BLaER1 (cell line): ENCODE results near the gene ASCC3.

Experiments
- H3K27ac ChIP-seq: shearing (Covaris generic); formaldehyde crosslinking; 2 replicates; pipeline ENCODE4 v1.8.1; 2022
- H3K27me3 ChIP-seq: shearing (Covaris generic); formaldehyde crosslinking; 2 replicates; pipeline ENCODE4 v1.8.1; 2022
- H3K36me3 ChIP-seq: shearing (Covaris generic); formaldehyde crosslinking; 2 replicates; pipeline ENCODE4 v1.8.1; 2022
- H3K4me1 ChIP-seq: shearing (Covaris generic); formaldehyde crosslinking; 2 replicates; pipeline ENCODE4 v1.8.1; 2022
- H3K4me2 ChIP-seq: shearing (Covaris generic); formaldehyde crosslinking; 2 replicates; pipeline ENCODE4 v1.8.1; 2022
- H3K4me3 ChIP-seq: shearing (Covaris generic); formaldehyde crosslinking; 2 replicates; pipeline ENCODE4 v1.8.1; 2022
- H3K9ac ChIP-seq: shearing (Covaris generic); formaldehyde crosslinking; 2 replicates; pipeline ENCODE4 v1.8.1; 2022
- H3K9me3 ChIP-seq: shearing (Covaris generic); formaldehyde crosslinking; 2 replicates; pipeline ENCODE4 v1.8.1; 2022
- H4K20me1 ChIP-seq: shearing (Covaris generic); formaldehyde crosslinking; 2 replicates; pipeline ENCODE4 v1.8.1; 2022
- Cebpa-rat ChIP-seq: shearing (Covaris generic); IDR thresholded peaks from 2 replicates; pipeline ENCODE4 v1.8.1; 2022

Gene ASCC3

DNA sequence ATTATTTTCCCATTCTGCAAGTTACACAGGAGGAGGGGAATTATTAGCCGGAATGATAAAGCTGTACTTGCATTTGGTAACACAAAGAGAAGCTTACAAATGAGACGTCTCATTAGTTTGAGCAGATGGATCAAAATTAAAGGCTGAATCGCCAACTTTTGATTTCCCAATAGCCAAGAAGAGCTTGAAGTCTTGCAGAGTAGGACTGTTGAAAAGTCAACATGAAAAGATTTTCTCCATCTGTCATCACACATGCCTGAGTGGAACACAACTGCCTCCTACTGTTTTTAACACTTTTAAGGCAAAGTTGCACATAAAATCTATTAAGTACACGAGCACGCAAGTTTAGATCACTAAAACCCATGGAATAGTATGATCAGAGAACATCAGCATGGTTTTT is 176.2 kb downstream of the ASCC3 start:
- H3K9ac ChIP-seq = no peak overlapping the region
- TF ChIP-seq Cebpa-rat = no peak
- peaks cover 23% of the 10 kb centered on the region for H3K9me3 ChIP-seq
- H3K36me3 ChIP-seq = peaks cover 25% of the 10 kb centered on the region
- H3K27me3 ChIP-seq = no peaks in the 10 kb centered on the region
- no peaks in the 10 kb centered on the region for H3K4me1 ChIP-seq
- H3K4me3 ChIP-seq = no peak overlapping the region
- H3K27ac ChIP-seq = no peak overlapping the region
- H3K4me2 ChIP-seq = no peak overlapping the region
- no peaks in the 10 kb centered on the region for H4K20me1 ChIP-seq

DNA sequence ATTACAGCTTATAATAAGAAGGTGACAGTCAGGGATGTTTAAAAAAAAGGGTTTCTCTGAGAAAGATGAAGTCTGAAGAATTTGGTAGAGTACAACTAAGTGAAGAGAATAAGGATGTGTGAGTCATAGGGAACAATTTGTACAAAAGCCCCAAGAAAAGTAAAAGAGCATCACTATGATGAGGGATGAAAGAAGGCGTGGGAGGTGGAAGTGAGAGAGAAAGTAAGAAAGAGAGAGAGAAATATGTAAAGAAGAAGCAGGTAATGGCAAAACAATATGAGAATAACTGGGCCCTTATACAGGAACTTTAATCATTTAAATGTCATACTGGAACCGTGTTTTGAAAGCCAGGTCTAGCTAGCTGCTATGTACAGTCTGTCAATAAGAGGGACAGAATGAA is 179.4 kb downstream of the ASCC3 start:
- Histone ChIP-seq H3K36me3 (peaks cover 37% of the 10 kb centered on the region), H3K4me2 (no peak overlapping the region), H3K27ac (no peak overlapping the region), H3K4me3 (no peak overlapping the region), H3K27me3 (no peaks in the 10 kb centered on the region), H3K9ac (no peak overlapping the region), H3K9me3 (peaks cover 33% of the 10 kb centered on the region), H3K4me1 (no peaks in the 10 kb centered on the region), H4K20me1 (no peaks in the 10 kb centered on the region)
- no peak for TF ChIP-seq Cebpa-rat

DNA sequence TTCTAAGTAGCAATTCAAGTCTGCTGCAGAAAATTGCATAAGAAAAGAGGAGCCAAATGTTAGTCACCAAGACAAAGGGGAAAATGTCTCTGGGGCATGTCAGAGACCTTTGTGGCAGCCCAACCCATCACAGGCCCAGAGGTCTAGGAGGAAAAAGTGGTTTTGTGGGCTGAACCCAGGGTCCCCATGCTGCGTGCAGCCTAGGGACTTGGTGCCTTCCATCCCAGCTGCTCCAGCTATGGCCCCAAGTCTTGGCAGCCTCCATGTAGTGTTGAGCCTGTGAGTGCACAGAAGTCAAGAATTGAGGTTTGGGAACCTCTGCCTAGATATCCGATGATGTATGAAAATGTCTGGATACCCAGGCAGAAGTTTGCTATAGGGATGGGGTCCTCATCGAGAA is 181.1 kb downstream of the ASCC3 start:
- Histone ChIP-seq H3K4me1 (no peaks in the 10 kb centered on the region), H3K9me3 (peaks cover 33% of the 10 kb centered on the region), H3K4me3 (no peak overlapping the region), H3K9ac (no peak overlapping the region), H3K4me2 (no peak overlapping the region), H3K27ac (no peak overlapping the region), H3K27me3 (no peaks in the 10 kb centered on the region), H4K20me1 (no peaks in the 10 kb centered on the region), H3K36me3 (peaks cover 37% of the 10 kb centered on the region)
- no peak for TF ChIP-seq Cebpa-rat

DNA sequence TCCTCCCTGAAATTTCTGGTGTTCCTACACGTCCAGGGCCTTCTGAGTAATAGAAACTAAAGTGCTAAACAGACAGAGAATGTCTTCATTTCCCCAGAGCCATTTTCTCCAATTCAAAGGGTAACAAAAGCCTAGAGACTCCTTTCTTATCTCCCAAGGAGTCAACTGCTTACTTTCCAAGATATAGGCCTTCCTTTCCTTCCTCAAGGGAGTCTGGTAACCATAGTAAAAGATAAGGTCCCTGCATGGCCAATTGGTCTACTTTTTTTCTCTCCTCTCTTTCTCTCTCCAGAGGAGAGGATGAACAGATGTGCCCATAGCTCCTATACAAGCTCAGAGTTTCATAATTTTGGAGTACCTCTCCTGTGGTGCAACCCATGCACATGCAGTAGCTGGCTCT is 185.7 kb downstream of the ASCC3 start:
- no peak for TF ChIP-seq Cebpa-rat
- no peaks in the 10 kb centered on the region for H3K27me3 ChIP-seq
- no peaks in the 10 kb centered on the region for H4K20me1 ChIP-seq
- no peaks in the 10 kb centered on the region for H3K4me1 ChIP-seq
- H3K9ac ChIP-seq = no peak overlapping the region
- peaks cover 15% of the 10 kb centered on the region for H3K9me3 ChIP-seq
- no peak overlapping the region for H3K4me3 ChIP-seq
- H3K4me2 ChIP-seq = no peak overlapping the region
- no peak overlapping the region for H3K27ac ChIP-seq
- H3K36me3 ChIP-seq = peaks cover 17% of the 10 kb centered on the region

DNA sequence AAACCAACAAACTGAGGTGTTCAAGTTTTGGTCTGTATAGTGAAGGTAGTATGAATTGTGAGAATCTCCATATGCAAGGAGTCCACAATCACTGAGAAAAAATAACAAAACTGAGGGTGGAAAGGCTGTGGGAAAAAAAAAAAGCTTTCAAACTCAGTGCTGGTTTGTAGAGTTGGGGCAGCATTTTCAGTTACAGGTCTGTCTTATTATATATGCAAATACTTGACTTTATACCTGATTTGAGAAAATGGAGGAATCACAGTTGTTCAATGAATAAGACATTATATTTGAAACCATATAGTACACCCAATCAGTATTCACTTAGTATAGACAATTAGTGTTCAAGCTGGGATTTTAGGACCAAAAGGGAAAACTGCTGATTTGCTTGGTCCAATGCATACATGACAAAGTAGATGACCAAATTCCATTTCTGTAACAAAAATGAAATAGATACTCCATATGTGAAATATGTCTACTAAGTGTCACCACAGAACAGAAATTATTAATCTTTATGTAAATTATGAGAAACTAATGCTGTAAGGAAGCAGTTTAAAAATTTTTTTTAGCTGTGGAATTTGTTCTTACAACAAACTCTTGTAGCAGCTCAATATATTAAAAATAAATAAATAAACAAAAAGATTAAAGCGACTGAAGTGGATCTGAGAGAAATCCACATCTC is 187.7 kb downstream of the ASCC3 start:
- Histone ChIP-seq H4K20me1 (no peaks in the 10 kb centered on the region), H3K9ac (no peak overlapping the region), H3K4me2 (no peak overlapping the region), H3K27ac (no peak overlapping the region), H3K27me3 (no peaks in the 10 kb centered on the region), H3K9me3 (no peaks in the 10 kb centered on the region), H3K36me3 (no peaks in the 10 kb centered on the region), H3K4me1 (no peaks in the 10 kb centered on the region), H3K4me3 (no peak overlapping the region)
- TF ChIP-seq Cebpa-rat = no peak

DNA sequence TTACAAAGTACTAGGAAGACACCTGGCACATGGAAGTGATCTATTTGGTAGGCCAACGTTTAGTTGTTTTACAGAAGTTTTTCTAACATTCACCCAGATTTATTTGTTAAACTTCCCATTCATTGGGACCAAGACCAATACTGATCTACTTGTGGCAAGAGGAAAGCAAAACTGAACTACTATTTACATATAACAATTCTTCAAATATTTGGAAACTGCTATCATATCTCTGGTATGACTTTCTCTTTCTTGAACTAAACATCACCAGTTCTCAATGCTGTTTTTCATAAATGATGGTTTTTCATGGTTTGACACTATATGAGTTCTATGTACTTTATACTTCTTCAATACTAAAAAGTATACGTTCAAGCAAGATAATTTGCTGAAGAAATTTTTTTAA is 189.2 kb downstream of the ASCC3 start:
- H3K9ac ChIP-seq = no peak overlapping the region
- H3K27me3 ChIP-seq = no peaks in the 10 kb centered on the region
- no peaks in the 10 kb centered on the region for H3K4me1 ChIP-seq
- H3K27ac ChIP-seq = no peak overlapping the region
- H3K4me2 ChIP-seq = no peak overlapping the region
- H3K36me3 ChIP-seq = no peaks in the 10 kb centered on the region
- H3K4me3 ChIP-seq = no peak overlapping the region
- no peaks in the 10 kb centered on the region for H4K20me1 ChIP-seq
- TF ChIP-seq Cebpa-rat = no peak
- H3K9me3 ChIP-seq = no peaks in the 10 kb centered on the region

DNA sequence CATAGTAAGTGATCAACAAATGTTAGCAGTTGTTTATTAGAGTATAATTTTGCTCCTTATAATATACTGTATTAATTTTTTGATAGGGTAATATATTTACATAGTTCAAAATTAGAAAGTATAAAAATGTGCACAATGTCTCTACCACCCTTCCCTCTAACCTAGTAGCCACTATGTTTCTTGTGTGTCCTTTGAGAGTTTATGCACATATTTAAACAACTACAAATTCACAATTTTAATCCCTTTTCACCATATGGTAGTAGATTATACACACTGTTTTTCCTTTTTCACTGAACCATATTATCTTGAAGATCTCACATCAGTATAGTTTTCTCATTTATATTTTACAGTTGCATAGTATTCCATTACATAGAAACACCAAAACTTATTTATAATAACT is 194.9 kb downstream of the ASCC3 start:
- 0 out of 2 replicates have a peak, but pooled peaks cover 4% of the 10 kb centered on the region for H3K36me3 ChIP-seq
- no peak for TF ChIP-seq Cebpa-rat
- no peak overlapping the region for H3K9ac ChIP-seq
- no peaks in the 10 kb centered on the region for H3K9me3 ChIP-seq
- no peaks in the 10 kb centered on the region for H3K4me1 ChIP-seq
- H4K20me1 ChIP-seq = no peaks in the 10 kb centered on the region
- no peak overlapping the region for H3K4me2 ChIP-seq
- no peak overlapping the region for H3K4me3 ChIP-seq
- H3K27me3 ChIP-seq = no peaks in the 10 kb centered on the region
- no peak overlapping the region for H3K27ac ChIP-seq

DNA sequence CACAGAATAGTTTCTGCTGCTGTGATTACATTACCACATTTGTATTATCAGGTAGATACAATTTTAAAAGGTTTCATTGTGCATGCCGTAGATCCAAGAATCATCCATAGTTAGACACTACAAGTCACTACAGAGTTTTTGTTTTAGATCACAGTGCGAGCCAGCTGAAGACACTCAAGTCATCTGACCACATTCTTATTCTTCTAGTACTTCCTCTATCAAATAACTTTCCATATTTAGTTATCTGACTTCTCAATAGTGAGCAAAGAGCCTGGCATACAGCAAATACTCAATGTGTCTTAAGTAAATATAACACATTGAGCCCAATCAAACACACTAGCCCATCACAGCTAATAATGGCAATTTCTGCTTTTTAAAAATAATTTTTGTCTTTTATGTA is 195.4 kb downstream of the ASCC3 start:
- TF ChIP-seq Cebpa-rat = no peak
- H3K27me3 ChIP-seq = no peaks in the 10 kb centered on the region

DNA sequence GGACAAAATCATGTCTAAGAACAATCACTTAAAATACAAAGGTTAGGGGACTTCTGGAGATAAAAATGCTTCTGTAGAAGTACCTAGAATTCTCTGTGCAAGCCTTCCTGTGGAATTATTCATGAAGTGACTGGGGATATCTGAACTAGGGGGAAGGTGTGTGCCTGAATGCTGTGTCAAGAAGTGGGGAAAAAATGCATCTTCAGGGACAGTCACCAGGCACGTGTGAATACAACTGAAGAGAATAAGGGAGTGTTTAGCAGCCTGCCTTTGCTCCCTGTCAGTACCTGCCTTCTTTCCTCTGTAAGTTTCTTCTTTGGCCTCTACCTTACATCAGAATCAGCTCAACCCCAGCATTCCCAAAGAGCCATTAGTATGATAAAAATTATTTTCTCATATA is 201.0 kb downstream of the ASCC3 start:
- Histone ChIP-seq H3K36me3 (0 out of 2 replicates have a peak, but pooled peaks cover 3% of the 10 kb centered on the region), H3K4me3 (no peak overlapping the region), H4K20me1 (no peaks in the 10 kb centered on the region), H3K4me1 (no peaks in the 10 kb centered on the region), H3K27ac (no peak overlapping the region), H3K27me3 (no peaks in the 10 kb centered on the region), H3K9ac (no peak overlapping the region), H3K4me2 (no peak overlapping the region), H3K9me3 (no peaks in the 10 kb centered on the region)
- no peak for TF ChIP-seq Cebpa-rat

More for the DNA sequence above, 195.4 kb downstream of the ASCC3 start:
- Histone ChIP-seq H3K9me3 (no peaks in the 10 kb centered on the region), H3K4me3 (no peak overlapping the region), H3K4me2 (no peak overlapping the region), H3K9ac (no peak overlapping the region), H4K20me1 (no peaks in the 10 kb centered on the region), H3K36me3 (0 out of 2 replicates have a peak, but pooled peaks cover 4% of the 10 kb centered on the region), H3K4me1 (no peaks in the 10 kb centered on the region), H3K27ac (no peak overlapping the region)

DNA sequence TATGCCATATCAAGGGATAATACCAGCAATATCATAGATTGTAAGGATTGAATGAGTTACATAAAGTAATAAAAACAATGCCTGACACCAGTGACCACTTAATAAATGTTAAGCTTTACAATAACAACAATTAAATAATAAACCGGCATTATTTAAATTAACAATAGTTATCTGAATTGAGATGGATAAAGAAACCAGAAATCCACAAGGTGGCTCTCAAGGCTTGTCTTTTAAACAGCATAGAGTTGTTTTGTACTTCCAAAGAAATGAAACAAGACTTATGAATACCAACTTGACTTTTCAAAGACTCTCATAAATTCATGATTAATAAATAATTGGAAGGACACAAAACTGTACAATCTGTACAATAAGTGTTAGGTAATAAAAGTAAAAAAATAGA is 203.1 kb downstream of the ASCC3 start:
- Histone ChIP-seq H3K36me3 (no peaks in the 10 kb centered on the region), H3K27me3 (no peaks in the 10 kb centered on the region), H3K4me2 (no peak overlapping the region), H3K9ac (no peak overlapping the region), H4K20me1 (no peaks in the 10 kb centered on the region), H3K4me3 (no peak overlapping the region), H3K4me1 (no peaks in the 10 kb centered on the region), H3K9me3 (no peaks in the 10 kb centered on the region), H3K27ac (no peak overlapping the region)
- TF ChIP-seq Cebpa-rat = no peak

DNA sequence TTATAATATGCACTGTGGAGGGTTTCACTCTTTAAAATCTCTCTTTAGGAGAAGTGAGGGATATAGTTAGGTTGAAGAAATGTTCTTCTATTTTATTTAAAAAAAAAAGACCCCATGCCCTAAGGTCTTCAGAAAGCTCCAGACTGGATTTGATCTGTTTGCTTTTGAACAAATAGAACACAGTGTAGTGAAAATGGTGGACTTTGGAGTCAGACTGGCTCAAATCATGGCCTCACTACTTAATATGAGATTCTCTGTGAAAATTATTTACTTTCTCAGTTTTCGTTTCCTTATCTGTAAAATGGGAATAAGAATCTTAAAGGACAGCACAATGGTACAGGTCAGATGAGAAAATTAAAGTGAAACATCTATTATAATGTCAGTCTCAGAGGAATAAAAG is 203.9 kb downstream of the ASCC3 start:
- no peak overlapping the region for H3K9ac ChIP-seq
- H3K36me3 ChIP-seq = no peaks in the 10 kb centered on the region
- no peaks in the 10 kb centered on the region for H3K9me3 ChIP-seq
- H4K20me1 ChIP-seq = no peaks in the 10 kb centered on the region
- no peak overlapping the region for H3K27ac ChIP-seq
- TF ChIP-seq Cebpa-rat = no peak
- no peaks in the 10 kb centered on the region for H3K27me3 ChIP-seq
- H3K4me1 ChIP-seq = no peaks in the 10 kb centered on the region
- no peak overlapping the region for H3K4me3 ChIP-seq
- no peak overlapping the region for H3K4me2 ChIP-seq
